ENCODE results near the gene AADACL4. TPM values are rescaled to one million over a fixed set of nuclear protein-coding genes. Genes with fewer than 3 reads are reported as not detected.

Gene AADACL4
- 0.43 TPM in 1 of 2 replicates, not detected in the other for total RNA-seq

- no peak for DNase-seq (ENCODE audit: low read depth)
- no peak for TF ChIP-seq CTCF (IDR thresholded peaks at IDR 0.05; ENCODE audit: insufficient read depth, low read depth, low read length)
- H3K4me3 ChIP-seq (ENCODE audit: low read depth, low read length), result no peak within 1 kb of the TSS
Observed at GRCh38 chr1:12643785-12644184, at the start of gene AADACL4. TSS of gene AADACL4 (plus strand) at chr1:12644085. CDS start at chr1:12644547, 462 bp downstream.

- no peak overlapping the region for H3K4me3 ChIP-seq (ENCODE audit: low read depth, low read length)
Observed at GRCh38 chr1:12594490-12594889, 49.4 kb upstream of the AADACL4 start.

GRCh38 chr1:12594966-12595756, 48.7 kb upstream of the AADACL4 start:
- DNase-seq (ENCODE audit: low read depth), result peak; percentile 85
- H3K4me3 ChIP-seq (ENCODE audit: low read depth, low read length), result peak overlapping the region; percentile 44
- no peak for TF ChIP-seq CTCF (IDR thresholded peaks at IDR 0.05; ENCODE audit: insufficient read depth, low read depth, low read length)

More at GRCh38 chr1:12594490-12594889, 49.4 kb upstream of the AADACL4 start:
- no peak for TF ChIP-seq CTCF (IDR thresholded peaks at IDR 0.05; ENCODE audit: insufficient read depth, low read depth, low read length)
- DNase-seq (ENCODE audit: low read depth), result no peak

GRCh38 chr1:12595757-12596006, 48.2 kb upstream of the AADACL4 start:
- DNase-seq (ENCODE audit: low read depth), result no peak
- TF ChIP-seq CTCF (IDR thresholded peaks at IDR 0.05; ENCODE audit: insufficient read depth, low read depth, low read length), result no peak
- peak overlapping the region; percentile 44 for H3K4me3 ChIP-seq (ENCODE audit: low read depth, low read length)

- peak; percentile 99 for DNase-seq (ENCODE audit: low read depth)
- TF ChIP-seq CTCF (IDR thresholded peaks at IDR 0.05; ENCODE audit: insufficient read depth, low read depth, low read length), result peak; percentile 11
- peak overlapping the region; percentile 42 for H3K4me3 ChIP-seq (ENCODE audit: low read depth, low read length)
Observed at GRCh38 chr1:12596007-12596821, 47.7 kb upstream of the AADACL4 start.

GRCh38 chr1:12597792-12598191, 46.1 kb upstream of the AADACL4 start:
- TF ChIP-seq CTCF (IDR thresholded peaks at IDR 0.05; ENCODE audit: insufficient read depth, low read depth, low read length), result no peak
- H3K4me3 ChIP-seq (ENCODE audit: low read depth, low read length), result no peak overlapping the region
- DNase-seq (ENCODE audit: low read depth), result no peak
